Measurements from ENCODE around the gene RHNO1. TPM values are rescaled to one million over a fixed set of nuclear protein-coding genes. Genes with fewer than 3 reads are reported as not detected.

RHNO1 gene
- polyA plus RNA-seq, 1 donor from 2014 or later: 85.8 TPM

- H4K20me1 ChIP-seq (ENCODE audit: insufficient read depth): no peaks in the 10 kb centered on the region
- no peaks in the 10 kb centered on the region for H3F3A ChIP-seq (ENCODE audit: insufficient read depth, low read length, poor library complexity, severe bottlenecking)
- TF ChIP-seq TAF1 (IDR thresholded peaks at IDR 0.05; ENCODE audit: low read depth): no peak
- TF ChIP-seq EP300 (conservative IDR thresholded peaks at IDR 0.05; ENCODE audit: poor library complexity, severe bottlenecking): no peak
- TF ChIP-seq POLR2AphosphoS5 (IDR thresholded peaks at IDR 0.05): no peak
- no peak for TF ChIP-seq MXI1 (conservative IDR thresholded peaks at IDR 0.05; ENCODE audit: poor library complexity, severe bottlenecking)
- TF ChIP-seq REST (IDR thresholded peaks at IDR 0.05; ENCODE audit: borderline replicate concordance): no peak
- no peak for TF ChIP-seq RAD21 (conservative IDR thresholded peaks at IDR 0.05)
- H3K27me3 ChIP-seq (ENCODE audit: insufficient read depth, low read depth, low read length): no peaks in the 10 kb centered on the region
- H3K27ac ChIP-seq (ENCODE audit: low read length): no peak overlapping the region
- no peaks in the 10 kb centered on the region for H3K9me3 ChIP-seq (ENCODE audit: low read length)
- no peak overlapping the region for H3K4me3 ChIP-seq (ENCODE audit: low read length)
- H3K4me2 ChIP-seq (ENCODE audit: low read length): no peak overlapping the region
- no peaks in the 10 kb centered on the region for H3K79me2 ChIP-seq (replicated peaks; ENCODE audit: insufficient read depth, low read length)
- H2AFZ ChIP-seq (ENCODE audit: low read depth, low read length): no peak overlapping the region
- H3K36me3 ChIP-seq (ENCODE audit: insufficient read depth, low read length): no peaks in the 10 kb centered on the region
- H3K9ac ChIP-seq (ENCODE audit: low read length): no peak overlapping the region
- no peaks in the 10 kb centered on the region for H3K9me2 ChIP-seq (ENCODE audit: insufficient read depth, low read length)
These were observed 32.2 kb upstream of the RHNO1 start for GRCh38 chr12:2844786-2845185.

GRCh38 chr12:2845280-2845679 is 31.7 kb upstream of the RHNO1 start:
- no peaks in the 10 kb centered on the region for H3K9me2 ChIP-seq (ENCODE audit: insufficient read depth, low read length)
- no peak overlapping the region for H3K27ac ChIP-seq (ENCODE audit: low read length)
- H4K20me1 ChIP-seq (ENCODE audit: insufficient read depth): no peaks in the 10 kb centered on the region
- H3K79me2 ChIP-seq (replicated peaks; ENCODE audit: insufficient read depth, low read length): no peaks in the 10 kb centered on the region
- no peaks in the 10 kb centered on the region for H3K27me3 ChIP-seq (ENCODE audit: insufficient read depth, low read depth, low read length)
- no peak overlapping the region for H3K4me2 ChIP-seq (ENCODE audit: low read length)
- H3K9me3 ChIP-seq (ENCODE audit: low read length): no peaks in the 10 kb centered on the region
- H3K36me3 ChIP-seq (ENCODE audit: insufficient read depth, low read length): no peaks in the 10 kb centered on the region
- H3F3A ChIP-seq (ENCODE audit: insufficient read depth, low read length, poor library complexity, severe bottlenecking): no peaks in the 10 kb centered on the region
- TF ChIP-seq MXI1 (conservative IDR thresholded peaks at IDR 0.05; ENCODE audit: poor library complexity, severe bottlenecking): no peak
- no peak overlapping the region for H3K4me3 ChIP-seq (ENCODE audit: low read length)
- no peak overlapping the region for H2AFZ ChIP-seq (ENCODE audit: low read depth, low read length)
- H3K9ac ChIP-seq (ENCODE audit: low read length): no peak overlapping the region

- Histone ChIP-seq H3K9me2 (ENCODE audit: insufficient read depth, low read length) (no peaks in the 10 kb centered on the region), H3K9ac (ENCODE audit: low read length) (no peak overlapping the region), H3K27me3 (ENCODE audit: insufficient read depth, low read depth, low read length) (no peaks in the 10 kb centered on the region), H2AFZ (ENCODE audit: low read depth, low read length) (no peak overlapping the region), H3K79me2 (replicated peaks; ENCODE audit: insufficient read depth, low read length) (no peaks in the 10 kb centered on the region), H3F3A (ENCODE audit: insufficient read depth, low read length, poor library complexity, severe bottlenecking) (no peaks in the 10 kb centered on the region), H3K4me3 (ENCODE audit: low read length) (no peak overlapping the region), H3K9me3 (ENCODE audit: low read length) (no peaks in the 10 kb centered on the region), H3K4me2 (ENCODE audit: low read length) (no peak overlapping the region), H4K20me1 (ENCODE audit: insufficient read depth) (no peaks in the 10 kb centered on the region), H3K36me3 (ENCODE audit: insufficient read depth, low read length) (no peaks in the 10 kb centered on the region), H3K27ac (ENCODE audit: low read length) (no peak overlapping the region)
- TF ChIP-seq CTCF (IDR thresholded peaks at IDR 0.05; ENCODE audit: poor library complexity, severe bottlenecking) (no peak), SMC3 (conservative IDR thresholded peaks at IDR 0.05; ENCODE audit: poor library complexity) (no peak)
These were observed 25.1 kb upstream of the RHNO1 start for GRCh38 chr12:2851931-2852330.
